Astrocyte (in vitro differentiated cells and primary cell): ENCODE results near the gene WHRN.

ENCODE experiments used
- EZH2 ChIP-seq: IDR thresholded peaks from 2 replicates; pipeline ENCODE4 v1.6.1; 2012; ENCODE audit warnings: mild to moderate bottlenecking, low read length, inconsistent platforms; ENCODE audit not compliant: insufficient read depth
- TF ChIP-seq, protein P1 (sequence below): IDR thresholded peaks from 2 replicates; pipeline ENCODE4 v1.5.1; 2011; ENCODE audit warnings: low read depth, mild to moderate bottlenecking, inconsistent platforms, low read length, moderate library complexity; ENCODE audit not compliant: insufficient read depth

DNA sequence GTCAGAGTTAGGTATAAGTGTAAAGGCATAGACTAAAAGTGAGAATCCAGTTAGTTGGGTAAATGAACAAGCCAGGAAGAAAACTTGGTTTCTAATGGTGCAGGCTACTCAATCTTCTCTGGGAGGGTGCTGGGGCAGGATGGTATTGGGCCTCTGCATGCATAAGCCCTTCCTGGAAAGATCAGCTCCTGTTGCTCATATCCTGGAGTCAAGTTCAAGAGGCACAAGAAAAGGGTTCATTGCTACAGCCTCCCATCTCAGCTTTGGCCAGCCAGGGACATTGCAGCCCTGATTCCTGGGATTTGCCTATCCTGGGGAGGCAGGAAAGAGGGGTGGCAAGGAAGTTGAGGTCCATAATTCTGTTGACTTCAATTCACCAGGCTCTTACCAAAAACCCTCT lies 41.6 kb upstream of the WHRN start:
- TF ChIP-seq, protein P1, sequence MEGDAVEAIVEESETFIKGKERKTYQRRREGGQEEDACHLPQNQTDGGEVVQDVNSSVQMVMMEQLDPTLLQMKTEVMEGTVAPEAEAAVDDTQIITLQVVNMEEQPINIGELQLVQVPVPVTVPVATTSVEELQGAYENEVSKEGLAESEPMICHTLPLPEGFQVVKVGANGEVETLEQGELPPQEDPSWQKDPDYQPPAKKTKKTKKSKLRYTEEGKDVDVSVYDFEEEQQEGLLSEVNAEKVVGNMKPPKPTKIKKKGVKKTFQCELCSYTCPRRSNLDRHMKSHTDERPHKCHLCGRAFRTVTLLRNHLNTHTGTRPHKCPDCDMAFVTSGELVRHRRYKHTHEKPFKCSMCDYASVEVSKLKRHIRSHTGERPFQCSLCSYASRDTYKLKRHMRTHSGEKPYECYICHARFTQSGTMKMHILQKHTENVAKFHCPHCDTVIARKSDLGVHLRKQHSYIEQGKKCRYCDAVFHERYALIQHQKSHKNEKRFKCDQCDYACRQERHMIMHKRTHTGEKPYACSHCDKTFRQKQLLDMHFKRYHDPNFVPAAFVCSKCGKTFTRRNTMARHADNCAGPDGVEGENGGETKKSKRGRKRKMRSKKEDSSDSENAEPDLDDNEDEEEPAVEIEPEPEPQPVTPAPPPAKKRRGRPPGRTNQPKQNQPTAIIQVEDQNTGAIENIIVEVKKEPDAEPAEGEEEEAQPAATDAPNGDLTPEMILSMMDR, result no peak
- TF ChIP-seq EZH2, result no peak
